Natural killer cell (primary cell): ENCODE data around the gene PLCB4. TPM values are rescaled to one million over a fixed set of nuclear protein-coding genes. Genes with fewer than 3 reads are reported as not detected.

Source experiments
- ATAC-seq, 3 donors: fragments of 150-1000 bp in 2 of 3; fragments of 200-7000 bp in 1 of 3; cut with Tn5 transposase; 1 replicate in 1 of 3; 2 replicates in 2 of 3; pipeline ENCODE4 v1.10.0; 2021; ENCODE audit warnings: mild to moderate bottlenecking in 2 of 3, moderate library complexity in 2 of 3
- DNase-seq, 2 donors: peaks; one replicate each; pipeline versions ENCODE4 v3.0.0 to v3.0.0-alpha.2; 2013 to 2021; ENCODE audit warnings: mixed read lengths in 1 of 2
- H3K27ac ChIP-seq: one replicate; pipeline ENCODE4 v1.5.1; 2013; ENCODE audit warnings: mild to moderate bottlenecking, low read length
- H3K27me3 ChIP-seq: one replicate; pipeline ENCODE4 v1.6.1; 2013; ENCODE audit warnings: low read length; ENCODE audit not compliant: control insufficient read depth, insufficient read depth
- H3K36me3 ChIP-seq: one replicate; pipeline ENCODE4 v1.6.1; 2013; ENCODE audit warnings: low read length; ENCODE audit not compliant: control insufficient read depth, insufficient read depth
- H3K4me1 ChIP-seq: one replicate; pipeline ENCODE4 v1.6.1; 2013; ENCODE audit warnings: low read length; ENCODE audit not compliant: control insufficient read depth, insufficient read depth
- H3K4me3 ChIP-seq: one replicate; pipeline ENCODE4 v1.5.1; 2013; ENCODE audit warnings: low read length
- H3K9me3 ChIP-seq: one replicate; pipeline ENCODE4 v1.6.1; 2013; ENCODE audit warnings: low read length; ENCODE audit not compliant: control insufficient read depth, insufficient read depth
- H3K27ac Mint-ChIP-seq, 2 donors: one replicate each; pipeline ENCODE4 v1.8.0; 2022; ENCODE audit warnings: mild to moderate bottlenecking in 2 of 2, mixed read lengths in 2 of 2, moderate library complexity in 1 of 2
- H3K27me3 Mint-ChIP-seq, 2 donors: one replicate each; pipeline ENCODE4 v1.8.0; 2022; ENCODE audit warnings: low read depth in 2 of 2, mixed read lengths in 2 of 2
- H3K36me3 Mint-ChIP-seq: one replicate; pipeline ENCODE4 v1.8.0; 2022; ENCODE audit warnings: mixed read lengths
- H3K4me1 Mint-ChIP-seq, 2 donors: one replicate each; pipeline ENCODE4 v1.8.0; 2022; ENCODE audit warnings: mixed read lengths in 2 of 2
- H3K4me3 Mint-ChIP-seq: one replicate; pipeline ENCODE4 v1.8.0; 2022; ENCODE audit warnings: mild to moderate bottlenecking, moderate library complexity, mixed read lengths
- H3K9me3 Mint-ChIP-seq, 2 donors: one replicate each; pipeline ENCODE4 v1.8.0; 2022; ENCODE audit warnings: mixed read lengths in 2 of 2
- WGBS: methylation state at CpG from one replicate; pipeline ENCODE4 v1.1.7; 2013; ENCODE audit warnings: missing lambda C conversion rate; ENCODE audit not compliant: insufficient coverage; 5-methylcytosine and 5-hydroxymethylcytosine counted together
- intact Hi-C: fragments of 100-400 bp; cut with micrococcal nuclease; formaldehyde crosslinking; loops from one replicate; pipeline ENCODE4 v1.14.2; 2022
- total RNA-seq, 4 donors: library from RNA; stranded (reverse); fragments of 120-200 nt in 1 of 4; gene quantifications; one replicate each; pipeline versions ENCODE4 v1.2.3 to v1.2.4, GENCODE V29; 2013 to 2022
- TF ChIP-seq, protein P1 (sequence below): fragments of 200-600 bp; IDR thresholded peaks from one replicate; pipeline ENCODE4 v1.8.0; 2022; ENCODE audit warnings: antibody characterized with exemption

PLCB4 gene
- total RNA-seq, 3 donors from 2014 or later (not counting 1 experiment from before 2014, with no cell fraction given): 0.05 to 0.40 TPM; not detected in 1

DNA sequence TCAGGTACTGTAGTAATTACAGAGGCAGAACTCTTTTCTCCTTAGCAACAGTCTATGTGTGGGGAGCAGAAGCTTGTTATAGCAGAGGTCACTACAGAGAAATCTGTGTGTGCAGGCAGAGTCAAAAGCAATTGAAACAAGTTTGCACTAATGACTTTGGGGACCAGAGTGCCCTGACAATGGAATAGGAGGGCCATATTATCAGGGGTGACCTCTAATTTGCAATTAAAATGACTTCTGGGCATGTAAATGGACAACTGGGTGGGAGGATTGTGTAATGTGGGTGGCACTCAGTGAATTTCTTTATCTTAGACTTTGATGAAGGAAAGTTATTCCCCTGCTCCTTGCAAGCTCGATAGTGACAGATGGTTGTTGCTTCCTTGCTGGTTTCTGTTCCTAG is 127.2 kb downstream of the PLCB4 start:
- Mint-ChIP-seq H3K9me3 (peaks cover 3 to 6% of the 10 kb centered on the region in 2 donors), H3K4me1 (no peaks in the 10 kb centered on the region), H3K27me3 (peaks cover 0 to 3% of the 10 kb centered on the region in 2 donors), H3K36me3 (no peaks in the 10 kb centered on the region), H3K4me3 (no peak overlapping the region), H3K27ac (no peak overlapping the region)
- ATAC-seq (no peak), DNase-seq (no peak)
- Histone ChIP-seq H3K9me3 (no peaks in the 10 kb centered on the region), H3K27ac (no peak overlapping the region), H3K27me3 (no peaks in the 10 kb centered on the region), H3K4me3 (no peak overlapping the region), H3K36me3 (no peaks in the 10 kb centered on the region), H3K4me1 (no peaks in the 10 kb centered on the region)
- TF ChIP-seq, protein P1, sequence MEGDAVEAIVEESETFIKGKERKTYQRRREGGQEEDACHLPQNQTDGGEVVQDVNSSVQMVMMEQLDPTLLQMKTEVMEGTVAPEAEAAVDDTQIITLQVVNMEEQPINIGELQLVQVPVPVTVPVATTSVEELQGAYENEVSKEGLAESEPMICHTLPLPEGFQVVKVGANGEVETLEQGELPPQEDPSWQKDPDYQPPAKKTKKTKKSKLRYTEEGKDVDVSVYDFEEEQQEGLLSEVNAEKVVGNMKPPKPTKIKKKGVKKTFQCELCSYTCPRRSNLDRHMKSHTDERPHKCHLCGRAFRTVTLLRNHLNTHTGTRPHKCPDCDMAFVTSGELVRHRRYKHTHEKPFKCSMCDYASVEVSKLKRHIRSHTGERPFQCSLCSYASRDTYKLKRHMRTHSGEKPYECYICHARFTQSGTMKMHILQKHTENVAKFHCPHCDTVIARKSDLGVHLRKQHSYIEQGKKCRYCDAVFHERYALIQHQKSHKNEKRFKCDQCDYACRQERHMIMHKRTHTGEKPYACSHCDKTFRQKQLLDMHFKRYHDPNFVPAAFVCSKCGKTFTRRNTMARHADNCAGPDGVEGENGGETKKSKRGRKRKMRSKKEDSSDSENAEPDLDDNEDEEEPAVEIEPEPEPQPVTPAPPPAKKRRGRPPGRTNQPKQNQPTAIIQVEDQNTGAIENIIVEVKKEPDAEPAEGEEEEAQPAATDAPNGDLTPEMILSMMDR: no peak
- WGBS: 71% methylated on average over 1 of the region's 1 CpG
- intact Hi-C loops: no loop called here

DNA sequence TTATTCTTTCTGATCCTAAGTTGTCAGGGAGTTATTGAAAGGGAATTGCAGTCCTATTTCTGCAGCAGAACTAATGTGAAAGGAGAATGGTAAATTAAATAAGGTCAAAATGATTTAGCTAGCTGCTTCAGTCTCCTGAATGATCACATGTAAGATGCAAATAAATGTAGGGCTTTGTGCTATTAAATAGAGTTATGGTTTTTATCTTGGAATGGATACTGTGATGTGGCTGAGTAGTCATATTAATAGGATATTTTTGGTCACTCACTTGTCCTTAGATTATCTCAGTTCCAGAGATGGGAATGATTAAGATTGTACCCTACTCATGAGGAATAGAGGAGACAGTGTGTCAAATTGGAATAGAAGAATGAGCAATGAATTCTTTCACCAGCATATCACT is 129.6 kb downstream of the PLCB4 start:
- ATAC-seq: no peak
- H3K4me3 Mint-ChIP-seq: no peak overlapping the region

DNA sequence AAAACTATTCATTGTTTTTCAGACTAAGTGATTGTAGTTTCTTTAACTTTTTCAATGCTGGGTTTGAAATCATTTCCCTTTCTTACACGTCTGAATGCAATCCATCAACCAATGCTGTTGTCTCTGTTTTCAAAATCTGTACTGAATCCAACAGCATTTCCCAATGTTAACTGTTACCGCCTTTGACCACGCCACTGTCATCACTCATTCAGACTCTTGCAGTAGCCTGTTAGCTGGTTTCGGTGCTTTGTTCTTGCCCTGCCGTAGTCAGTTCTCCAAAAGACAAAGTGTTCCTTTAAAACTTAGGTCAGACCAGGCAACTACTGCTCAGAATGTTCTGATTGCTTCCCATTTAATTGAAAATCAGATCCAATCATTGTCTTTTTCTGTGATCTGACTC is 131.3 kb downstream of the PLCB4 start:
- TF ChIP-seq, protein P1: no peak
- H3K27me3 ChIP-seq: no peaks in the 10 kb centered on the region
- Mint-ChIP-seq H3K36me3 (no peaks in the 10 kb centered on the region), H3K4me3 (no peak overlapping the region), H3K4me1 (no peaks in the 10 kb centered on the region), H3K9me3 (peaks cover 3 to 4% of the 10 kb centered on the region in 2 donors), H3K27ac (no peak overlapping the region), H3K27me3 (peaks cover 0 to 3% of the 10 kb centered on the region in 2 donors)
- no peak overlapping the region for H3K4me3 ChIP-seq
- intact Hi-C loops: no loop called here
- DNase-seq (no peak), ATAC-seq (no peak)
- H3K4me1 ChIP-seq: no peaks in the 10 kb centered on the region
- no peaks in the 10 kb centered on the region for H3K9me3 ChIP-seq
- H3K36me3 ChIP-seq: no peaks in the 10 kb centered on the region
- no peak overlapping the region for H3K27ac ChIP-seq
- 86% methylated on average over 5 of the region's 5 CpGs for WGBS

More for the DNA sequence above, 129.6 kb downstream of the PLCB4 start:
- no peaks in the 10 kb centered on the region for H3K4me1 Mint-ChIP-seq
- H3K4me3 ChIP-seq: no peak overlapping the region
- no peak overlapping the region for H3K27ac ChIP-seq
- no peak overlapping the region for H3K27ac Mint-ChIP-seq
- peaks cover 0 to 3% of the 10 kb centered on the region in 2 donors for H3K27me3 Mint-ChIP-seq
- H3K4me1 ChIP-seq: no peaks in the 10 kb centered on the region
- H3K27me3 ChIP-seq: no peaks in the 10 kb centered on the region
- DNase-seq: no peak
- H3K9me3 Mint-ChIP-seq: peaks cover 3 to 4% of the 10 kb centered on the region in 2 donors
- no peaks in the 10 kb centered on the region for H3K36me3 Mint-ChIP-seq
- TF ChIP-seq, protein P1: no peak
- intact Hi-C loops: no loop called here
- no peaks in the 10 kb centered on the region for H3K36me3 ChIP-seq
- H3K9me3 ChIP-seq: no peaks in the 10 kb centered on the region

DNA sequence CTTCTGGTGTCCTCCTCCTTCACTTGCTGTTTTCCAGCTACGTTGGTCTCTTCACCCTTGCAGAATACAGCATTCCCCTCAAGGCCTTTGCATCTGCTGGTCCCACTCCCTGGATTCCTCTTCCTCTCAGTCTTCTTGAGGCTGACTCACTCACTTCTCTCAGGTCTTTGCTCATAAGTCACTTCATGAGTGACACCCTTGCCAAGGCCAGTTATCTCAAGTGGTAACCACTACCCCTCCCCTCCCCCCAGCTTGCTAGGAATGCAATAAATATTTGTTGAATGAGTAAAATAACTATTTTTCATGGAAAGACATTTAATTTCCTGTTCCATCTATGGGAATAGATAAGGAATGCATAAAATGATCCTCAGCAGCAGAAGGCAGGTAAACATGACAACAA is 131.7 kb downstream of the PLCB4 start:
- peaks cover 0 to 3% of the 10 kb centered on the region in 2 donors for H3K27me3 Mint-ChIP-seq
- H3K4me1 Mint-ChIP-seq: no peaks in the 10 kb centered on the region

More for the DNA sequence above, 131.7 kb downstream of the PLCB4 start:
- no peak overlapping the region for H3K27ac Mint-ChIP-seq
- TF ChIP-seq, protein P1: no peak
- Histone ChIP-seq H3K36me3 (no peaks in the 10 kb centered on the region), H3K4me3 (no peak overlapping the region), H3K27ac (no peak overlapping the region), H3K9me3 (no peaks in the 10 kb centered on the region), H3K27me3 (no peaks in the 10 kb centered on the region), H3K4me1 (no peaks in the 10 kb centered on the region)
- H3K36me3 Mint-ChIP-seq: no peaks in the 10 kb centered on the region
- ATAC-seq: no peak
- no peak overlapping the region for H3K4me3 Mint-ChIP-seq
- DNase-seq: no peak
- WGBS: 83% methylated on average over 1 of the region's 1 CpG
- H3K9me3 Mint-ChIP-seq: peaks cover 3 to 4% of the 10 kb centered on the region in 2 donors
- intact Hi-C loops: no loop called here
